ENCODE results near the gene SOX6.

DNA sequence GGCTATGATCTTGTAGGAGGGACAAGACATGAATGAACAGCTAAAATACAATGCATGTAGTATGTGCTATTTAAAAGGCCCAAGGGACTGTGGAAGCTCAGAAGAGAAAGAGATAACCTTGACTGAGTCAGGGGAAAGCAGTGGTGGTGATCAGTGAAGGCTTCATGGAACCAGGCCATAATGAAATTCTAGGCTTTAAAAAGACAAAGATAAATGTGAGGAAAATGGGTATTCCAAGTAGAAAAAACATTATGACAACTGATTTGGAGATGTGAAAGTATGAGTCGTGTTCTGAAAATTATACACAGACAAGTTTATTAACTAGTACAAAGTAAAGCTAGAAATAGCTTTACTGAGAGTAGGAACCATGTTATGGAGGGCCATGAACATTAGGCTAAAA lies 189.8 kb downstream of the SOX6 start:
- TF ChIP-seq, protein P1, sequence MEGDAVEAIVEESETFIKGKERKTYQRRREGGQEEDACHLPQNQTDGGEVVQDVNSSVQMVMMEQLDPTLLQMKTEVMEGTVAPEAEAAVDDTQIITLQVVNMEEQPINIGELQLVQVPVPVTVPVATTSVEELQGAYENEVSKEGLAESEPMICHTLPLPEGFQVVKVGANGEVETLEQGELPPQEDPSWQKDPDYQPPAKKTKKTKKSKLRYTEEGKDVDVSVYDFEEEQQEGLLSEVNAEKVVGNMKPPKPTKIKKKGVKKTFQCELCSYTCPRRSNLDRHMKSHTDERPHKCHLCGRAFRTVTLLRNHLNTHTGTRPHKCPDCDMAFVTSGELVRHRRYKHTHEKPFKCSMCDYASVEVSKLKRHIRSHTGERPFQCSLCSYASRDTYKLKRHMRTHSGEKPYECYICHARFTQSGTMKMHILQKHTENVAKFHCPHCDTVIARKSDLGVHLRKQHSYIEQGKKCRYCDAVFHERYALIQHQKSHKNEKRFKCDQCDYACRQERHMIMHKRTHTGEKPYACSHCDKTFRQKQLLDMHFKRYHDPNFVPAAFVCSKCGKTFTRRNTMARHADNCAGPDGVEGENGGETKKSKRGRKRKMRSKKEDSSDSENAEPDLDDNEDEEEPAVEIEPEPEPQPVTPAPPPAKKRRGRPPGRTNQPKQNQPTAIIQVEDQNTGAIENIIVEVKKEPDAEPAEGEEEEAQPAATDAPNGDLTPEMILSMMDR (IDR thresholded peaks at IDR 0.05), result no peak
- TF ChIP-seq EP300 (IDR thresholded peaks at IDR 0.05) (no peak), POLR2A (IDR thresholded peaks at IDR 0.05) (no peak)
